Subcutaneous adipose tissue (tissue), 4 donors: Measurements from ENCODE around the gene L2HGDH. TPM values are rescaled to one million over a fixed set of nuclear protein-coding genes. Genes with fewer than 3 reads are reported as not detected.

Experiments
- CTCF ChIP-seq: fragments of 450-650 bp; IDR thresholded peaks from one replicate; pipeline ENCODE4 v1.5.1; 2016; ENCODE audit warnings: low read depth, mild to moderate bottlenecking, control low read depth, antibody characterized with exemption, moderate library complexity
- total RNA-seq, 4 donors: library from RNA; depleted of rRNA; stranded (reverse); fragments of >200 nt; gene quantifications; one replicate each; pipeline ENCODE4 v1.1.0, GENCODE V29; 2016

The L2HGDH gene
- total RNA-seq, 4 donors from 2014 or later, result 3.1 to 6.7 (median 4.6) TPM

GRCh38 chr14:50272498-50272897 is 39.5 kb downstream of the L2HGDH start:
- no peak for TF ChIP-seq CTCF

- TF ChIP-seq CTCF, result no peak
Observed at GRCh38 chr14:50270932-50271331, 41.1 kb downstream of the L2HGDH start.

DNA sequence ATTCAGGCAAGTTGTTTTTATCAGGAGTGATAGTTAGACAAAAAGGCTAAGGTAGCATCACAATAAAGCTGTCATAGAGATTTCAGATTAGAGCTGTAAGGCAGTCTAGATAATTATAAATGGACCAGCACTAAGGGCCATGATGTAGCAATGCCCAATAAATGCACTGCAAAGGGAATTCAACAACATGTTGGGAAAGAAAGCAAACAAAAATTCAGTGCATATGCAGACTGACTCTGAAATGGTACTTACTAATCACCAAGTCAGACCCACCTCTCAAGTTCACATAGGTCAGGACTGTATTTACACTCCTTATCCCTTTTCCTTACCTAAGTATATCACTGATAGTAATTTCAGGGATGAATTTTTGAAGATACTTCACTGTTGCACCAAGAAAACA is 47.0 kb downstream of the L2HGDH start:
- no peak for TF ChIP-seq CTCF

DNA sequence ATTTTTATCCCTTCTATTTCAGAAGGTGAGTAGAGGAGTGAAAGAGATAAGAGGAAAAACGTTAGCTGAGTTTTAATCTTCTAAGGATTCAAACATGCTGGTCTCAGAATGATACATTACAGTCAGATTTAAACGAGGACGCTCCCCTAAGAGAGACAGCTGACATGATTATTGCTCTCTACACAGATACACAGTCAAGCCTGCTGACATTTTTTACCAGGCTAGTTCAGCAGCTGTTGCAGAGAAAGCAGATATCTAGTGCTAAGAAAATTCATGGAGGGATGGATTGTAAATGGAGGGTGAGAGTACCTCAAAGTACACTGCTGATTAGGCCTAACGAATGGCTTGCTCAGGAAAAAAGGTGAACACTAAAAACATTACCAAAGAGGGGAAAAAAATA is 48.7 kb downstream of the L2HGDH start:
- no peak for TF ChIP-seq CTCF

DNA sequence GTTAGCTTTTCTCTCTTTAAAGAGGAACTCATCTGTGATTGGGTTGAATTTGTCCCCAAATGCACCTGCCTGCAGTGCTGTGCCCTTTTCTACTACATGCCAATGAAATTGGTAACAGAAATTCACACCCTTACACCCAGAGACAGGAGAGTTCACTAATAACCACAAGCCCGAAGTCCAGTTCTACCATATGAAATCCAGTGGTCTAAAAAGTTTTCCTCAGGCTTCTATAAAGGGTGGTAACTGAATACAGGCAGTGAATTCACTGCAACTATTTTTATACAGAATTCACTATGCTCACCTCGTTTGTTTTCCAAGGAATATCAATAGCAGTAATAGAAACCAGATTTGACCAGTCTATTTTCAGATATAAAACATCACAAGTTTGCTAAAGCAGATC is 49.2 kb downstream of the L2HGDH start:
- TF ChIP-seq CTCF, result no peak

DNA sequence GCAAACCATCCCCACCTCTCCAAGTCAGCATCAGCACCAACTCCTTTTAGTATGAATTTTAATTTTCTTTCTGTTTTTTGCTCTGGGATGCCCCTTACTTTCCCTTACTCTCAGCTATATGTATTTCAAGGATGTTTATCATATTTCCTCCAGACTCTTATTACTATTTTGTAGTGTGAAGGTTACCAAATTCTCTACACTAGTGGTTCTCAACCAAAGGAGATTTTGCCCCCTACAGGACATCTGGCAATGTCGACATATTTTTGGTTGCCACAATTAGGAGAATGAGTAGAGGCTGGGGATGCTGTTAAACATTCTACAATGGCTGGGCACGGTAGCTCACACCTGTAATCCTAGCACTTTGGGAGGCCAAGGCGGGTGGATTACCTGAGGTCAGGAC is 51.5 kb downstream of the L2HGDH start:
- no peak for TF ChIP-seq CTCF

GRCh38 chr14:50260072-50260471 is 52.0 kb downstream of the L2HGDH start:
- no peak for TF ChIP-seq CTCF
